GM19043 (cell line): ENCODE results near the gene GADD45B.
"Not testable (repeated sequence)": the region's sequence is repeated elsewhere in the genome, so short reads cannot be mapped to it uniquely, and the experiment has no call there.

ENCODE experiments used
- ATAC-seq: cut with Tn5 transposase; IDR thresholded peaks from one replicate; pipeline ENCODE4 v1.9.1; 2021; ENCODE audit warnings: low read depth; ENCODE audit not compliant: unreplicated experiment

The GADD45B gene

DNA sequence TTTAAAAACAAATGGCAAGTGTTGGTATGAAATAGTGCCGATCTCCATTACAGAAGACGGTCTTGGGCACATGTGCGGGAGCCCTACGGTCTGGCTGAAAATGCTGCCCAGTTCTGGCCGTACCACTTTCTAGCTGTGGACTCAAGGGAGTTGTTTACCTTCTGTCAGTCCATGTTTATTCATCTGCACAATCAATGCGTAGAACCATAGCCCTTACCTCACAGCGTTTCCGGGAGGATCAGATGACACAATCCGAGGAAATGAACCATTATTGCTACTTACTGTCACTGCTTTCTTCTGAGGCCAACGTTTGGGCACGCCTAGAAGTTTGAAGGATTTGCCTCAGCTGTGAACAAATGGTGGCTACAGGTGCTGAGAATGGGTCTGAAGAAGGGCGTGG, 31.2 kb downstream of the GADD45B start:
- no peak for ATAC-seq

DNA sequence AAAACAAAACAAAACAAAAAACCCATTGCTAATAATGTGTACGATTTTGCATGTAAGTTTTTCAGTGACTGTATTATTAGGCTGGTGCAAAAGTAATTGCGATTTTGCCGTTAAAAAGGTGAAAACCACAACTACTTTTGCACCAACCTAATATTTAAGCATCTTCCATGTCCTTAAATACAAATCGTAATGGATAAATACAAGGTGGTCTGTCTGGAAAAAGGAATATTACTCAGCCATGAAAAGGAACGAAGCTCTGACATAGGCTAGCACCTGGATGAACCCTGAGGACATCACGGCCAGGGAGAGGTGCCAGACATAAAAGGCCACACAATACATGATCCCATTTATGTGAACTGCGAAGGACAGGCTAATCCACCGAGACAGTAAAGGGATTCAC, 33.2 kb downstream of the GADD45B start:
- no peak for ATAC-seq

DNA sequence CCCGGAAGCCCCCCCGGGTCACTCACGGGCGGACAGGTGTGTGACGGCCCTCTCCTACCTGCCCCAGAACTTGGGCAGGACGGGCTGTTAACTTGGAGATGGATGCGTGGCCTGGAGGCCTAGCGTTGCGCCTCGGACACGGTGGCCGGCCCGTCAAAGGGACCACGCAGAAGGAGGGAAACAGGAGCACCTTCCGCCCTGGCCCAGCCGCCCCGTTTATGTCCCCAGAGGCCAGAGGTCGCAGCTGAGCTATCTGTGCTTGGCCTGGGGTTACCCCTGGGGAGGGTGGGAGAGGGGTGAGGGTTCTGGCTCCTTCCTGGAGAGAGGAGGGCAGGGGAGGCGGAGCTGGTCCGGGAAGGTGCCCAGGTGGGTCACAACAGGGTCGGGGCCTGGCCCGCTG, 35.6 kb downstream of the GADD45B start:
- no peak for ATAC-seq

DNA sequence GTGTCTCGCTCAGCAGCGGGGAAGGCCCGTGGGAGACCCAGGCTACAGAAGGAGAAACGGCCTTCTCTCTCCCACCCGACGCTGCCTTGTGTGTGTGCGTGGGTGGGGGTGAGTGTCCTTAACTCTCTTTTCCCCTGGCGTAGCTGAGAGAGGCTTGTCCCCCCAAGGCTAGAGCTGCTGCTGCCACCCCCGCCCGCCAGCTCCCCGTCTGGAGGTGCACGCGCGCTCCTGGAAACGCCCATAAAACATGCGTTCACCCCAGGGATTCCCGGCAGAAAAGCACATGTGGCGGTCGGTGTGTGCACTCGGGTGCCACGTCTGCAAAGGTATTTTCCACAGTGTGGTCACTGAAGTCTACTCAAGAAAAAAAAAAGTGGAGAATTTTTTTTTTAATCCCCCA, 36.1 kb downstream of the GADD45B start:
- ATAC-seq = no peak

DNA sequence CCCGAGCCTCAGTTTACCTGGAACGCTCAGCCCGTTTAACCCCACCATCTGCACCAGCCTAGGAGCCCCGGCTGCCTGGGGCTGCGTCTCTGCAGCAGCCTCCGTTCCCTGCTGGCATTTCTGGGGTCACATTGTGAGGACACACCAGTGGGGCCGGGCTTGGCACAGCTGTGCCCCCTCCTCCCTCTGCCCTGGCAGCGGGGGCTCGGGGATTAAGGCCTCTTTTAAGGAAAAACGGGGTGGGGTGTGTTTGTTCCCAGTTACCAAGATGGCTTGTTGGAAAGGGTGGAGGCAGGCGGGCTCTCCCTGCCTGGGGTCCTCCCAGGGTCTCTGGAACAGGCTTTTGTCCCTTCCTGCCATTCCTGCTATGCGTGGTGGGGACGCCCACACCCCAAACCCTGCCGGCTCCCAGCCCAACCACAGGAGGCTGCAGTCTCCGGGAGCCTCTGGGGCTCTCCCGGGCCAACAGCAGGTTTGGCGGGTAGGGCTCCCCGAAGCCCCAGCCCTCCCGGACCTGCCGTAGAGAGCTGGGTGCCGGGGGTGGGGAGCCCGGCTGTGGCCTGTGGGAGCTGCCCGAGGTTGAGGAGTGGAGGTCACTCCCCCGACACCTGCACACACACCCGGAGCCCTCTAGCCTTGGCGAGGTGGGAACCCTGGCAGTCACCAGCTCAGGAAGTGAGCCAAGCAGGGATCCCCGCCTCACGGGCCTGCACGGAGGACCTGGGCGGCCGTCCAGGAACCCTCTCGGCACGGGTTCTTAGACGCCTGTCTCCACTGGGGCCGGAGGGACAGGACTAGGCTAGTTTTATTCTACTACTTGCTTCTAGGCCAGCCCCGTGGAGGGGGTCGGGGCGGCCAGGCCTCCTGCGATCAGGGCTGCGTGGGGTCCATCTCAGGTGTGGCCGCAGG, 36.9 kb downstream of the GADD45B start:
- no peak for ATAC-seq

- no peak for ATAC-seq
These were observed 39.1 kb downstream of the GADD45B start for GRCh38 chr19:2514981-2515518.

- no peak for ATAC-seq
These were observed 40.8 kb downstream of the GADD45B start for GRCh38 chr19:2516727-2517126.

DNA sequence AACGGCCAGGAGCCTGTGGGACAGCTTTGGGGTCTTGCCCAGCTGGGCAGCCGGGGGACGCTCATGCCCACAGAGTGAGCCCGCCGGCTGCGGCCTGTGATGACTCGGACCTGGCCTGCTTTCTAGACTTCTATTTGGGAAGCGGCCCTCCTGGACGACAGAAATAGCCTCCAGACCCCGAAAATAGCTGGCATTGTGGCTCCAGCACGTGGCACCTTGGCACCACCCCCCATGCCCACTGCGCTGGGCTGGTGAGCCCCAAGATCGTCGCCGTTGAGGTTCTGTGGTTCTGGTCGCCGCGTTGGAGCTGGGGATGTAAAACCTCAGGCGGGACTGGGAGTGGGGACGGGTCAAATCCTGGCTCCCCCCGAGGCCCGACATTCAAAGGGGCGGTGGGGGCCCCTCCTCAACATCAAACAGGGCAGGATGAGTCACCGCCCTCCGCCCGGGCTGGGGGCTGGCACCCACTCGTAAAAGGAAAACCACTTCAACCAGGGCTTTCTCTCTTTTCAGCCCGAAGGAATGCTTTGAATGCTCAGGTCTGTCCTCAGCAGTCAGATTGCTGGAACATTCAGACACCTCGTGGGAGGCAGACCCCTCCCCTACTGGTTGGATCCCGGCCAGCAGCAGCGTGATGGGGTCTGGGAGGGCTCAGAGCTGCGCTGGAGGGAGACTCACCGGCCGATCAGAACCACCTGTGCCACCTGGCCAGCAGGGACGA, 42.1 kb downstream of the GADD45B start:
- ATAC-seq = no peak

- ATAC-seq = not testable (repeated sequence)
These were observed 42.9 kb downstream of the GADD45B start for GRCh38 chr19:2518856-2519255.

DNA sequence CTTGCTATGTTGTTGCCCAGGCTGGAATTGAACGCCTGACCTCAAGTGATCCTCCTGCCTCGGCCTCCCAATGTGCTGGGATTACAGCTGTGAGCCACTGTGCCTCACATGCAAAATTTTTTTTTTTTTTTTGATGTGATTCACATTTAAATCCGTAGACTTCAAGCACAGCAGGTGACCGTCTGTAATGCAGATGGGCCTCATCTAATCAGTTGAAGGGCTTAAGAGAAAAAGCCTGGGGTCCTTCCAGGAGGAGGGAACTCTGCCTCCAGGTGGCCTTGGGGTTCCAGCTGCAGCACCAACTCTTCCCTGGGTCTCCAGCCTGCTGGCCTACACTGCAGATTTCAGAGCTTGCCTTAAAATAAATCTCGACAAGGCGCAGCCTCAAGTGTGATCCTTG, 43.6 kb downstream of the GADD45B start:
- no peak for ATAC-seq

- ATAC-seq = no peak
These were observed 47.8 kb downstream of the GADD45B start for GRCh38 chr19:2523630-2524311.

DNA sequence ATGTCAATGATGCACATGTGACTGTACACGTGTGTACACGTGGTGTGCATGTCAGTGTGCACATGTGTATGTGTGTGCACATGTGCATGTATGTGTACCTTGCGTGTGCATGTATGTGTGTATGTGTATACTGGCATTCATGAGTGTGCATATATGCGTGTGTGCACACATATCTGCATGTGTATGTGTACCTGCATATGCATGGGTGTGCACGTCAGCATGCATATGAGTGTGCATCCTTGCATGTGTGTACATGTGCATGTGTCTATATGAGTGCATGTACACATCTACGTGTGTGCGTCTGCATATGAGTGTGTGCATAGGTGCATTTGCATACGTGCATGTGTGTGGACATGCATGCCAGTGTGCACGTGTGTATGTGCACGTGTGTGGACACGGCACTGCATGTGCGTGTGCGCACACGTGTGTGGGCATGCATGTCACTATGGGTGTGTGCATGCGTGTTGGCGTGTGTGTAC, 48.5 kb downstream of the GADD45B start:
- ATAC-seq = no peak

DNA sequence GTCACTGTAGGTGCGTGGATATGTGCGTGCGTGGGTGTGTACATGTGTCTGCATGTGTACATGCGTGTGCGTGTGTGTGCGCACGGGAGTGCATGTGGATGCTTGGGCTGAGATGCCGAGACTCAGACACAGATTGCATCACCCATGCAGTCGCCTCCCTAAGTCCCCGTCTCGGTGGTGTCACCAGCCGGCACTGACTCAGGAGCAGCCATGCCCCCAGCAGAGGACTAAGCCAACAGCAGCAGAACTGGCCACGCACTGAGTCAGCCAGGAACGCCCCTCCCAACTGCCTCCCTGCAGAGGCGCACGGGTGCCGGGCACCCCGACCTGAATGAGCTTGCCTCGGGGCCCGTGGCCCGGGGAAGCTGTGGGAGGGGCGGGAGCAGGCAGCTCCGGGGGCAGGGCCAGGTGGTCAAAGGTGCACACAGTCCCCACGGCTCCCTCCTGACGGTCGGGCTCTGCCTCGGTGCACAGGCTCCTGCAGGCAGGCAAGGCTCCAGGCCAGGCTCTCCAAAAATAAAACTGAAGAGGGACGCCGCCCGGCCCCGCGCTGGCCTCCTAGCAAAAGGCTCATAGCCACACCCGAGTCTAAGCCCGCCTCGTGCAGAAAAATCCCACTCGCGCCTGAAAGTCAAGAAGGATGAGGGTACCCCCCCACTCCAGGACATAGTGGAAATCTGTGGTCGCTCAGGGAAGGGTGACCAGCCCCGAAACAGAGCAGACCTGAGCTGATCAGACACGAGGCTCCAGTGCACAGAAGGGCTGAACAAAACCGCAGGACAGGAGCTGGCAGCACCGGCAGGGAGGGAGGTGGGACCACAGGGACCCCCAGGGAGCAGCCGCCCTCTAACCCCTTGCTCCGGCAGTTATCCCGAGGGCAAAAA, 49.2 kb downstream of the GADD45B start:
- ATAC-seq = no peak

DNA sequence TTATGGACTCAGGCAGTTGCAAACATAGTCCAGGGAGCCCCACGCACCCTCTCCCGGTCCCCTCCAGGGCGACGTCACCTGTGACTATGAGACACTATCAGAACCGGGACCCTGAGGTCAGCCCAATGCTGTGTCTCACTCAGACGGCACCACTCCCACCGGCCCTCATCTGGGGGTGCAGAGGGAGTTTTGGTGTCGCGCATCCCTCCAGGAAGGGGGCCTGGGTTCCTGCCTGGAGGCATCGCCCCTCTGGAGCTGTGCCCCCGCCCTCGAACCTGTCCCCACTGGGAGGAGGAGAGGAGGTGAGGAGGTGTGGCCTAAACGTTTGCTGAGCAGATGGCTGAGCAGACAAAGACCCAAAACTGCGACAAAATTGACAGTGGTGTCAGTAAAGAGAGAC, 51.2 kb downstream of the GADD45B start:
- ATAC-seq = no peak

- no peak for ATAC-seq
These were observed 51.8 kb downstream of the GADD45B start for GRCh38 chr19:2527686-2528085.
